HepG2 (cell line): ENCODE results near the gene IFT57. TPM values are rescaled to one million over a fixed set of nuclear protein-coding genes. Genes with fewer than 3 reads are reported as not detected.

ENCODE experiments used
- ATAC-seq: fragments of 200-7000 bp; cut with Tn5 transposase; 3 replicates; pipeline ENCODE4 v1.9.1; 2020; ENCODE audit warnings: mild to moderate bottlenecking, moderate library complexity
- BruUV-seq: library from RNA; stranded (reverse); fragments of 400-500 nt; replicated peaks from 2 replicates; lab custom pipeline; 2021; lab: Mats Ljungman, UMichigan
- CTCF ChIA-PET: fragments of 300-600 bp; formaldehyde crosslinking; extraction: SDS; loops from one replicate; lab custom pipeline; 2021; ENCODE audit warnings: low total read pairs, inconsistent platforms, low intra/inter-chr PET ratio; lab: Yijun Ruan, JAX
- POLR2A ChIA-PET: fragments of 350-600 bp; sonication (Branson Sonifier 250); formaldehyde crosslinking; loops from one replicate; lab custom pipeline; 2020; ENCODE audit warnings: antibody characterized with exemption, inconsistent platforms; lab: Yijun Ruan, JAX
- DNase-seq: peaks from one replicate; pipeline ENCODE4 v3.0.0-alpha.2; 2015; ENCODE audit warnings: low spot score
- FAIRE-seq: peaks from 3 replicates; lab custom pipeline; 2011; peaks lifted over from hg19 to GRCh38; lab: Jason Lieb, UNC
- H2AFZ ChIP-seq: one replicate; pipeline ENCODE4 v1.6.1; 2011; ENCODE audit warnings: low read length, inconsistent platforms
- H3K27ac ChIP-seq: fragments of 300-600 bp; 3 replicates; pipeline ENCODE4 v1.8.0; 2011; ENCODE audit warnings: mixed run types, mild to moderate bottlenecking, mixed read lengths, low read length, inconsistent platforms; ENCODE audit not compliant: insufficient read depth; ENCODE audit errors: extremely low read length
- H3K27me3 ChIP-seq, 2 experiments: fragments of 200-600 bp in 1 of 2; 2 replicates in 1 of 2; 3 replicates in 1 of 2; pipeline versions ENCODE4 v1.6.0 to v1.8.0; 2011; ENCODE audit warnings: low read length in 2 of 2, mild to moderate bottlenecking in 2 of 2, moderate library complexity in 2 of 2, inconsistent platforms in 1 of 2; ENCODE audit not compliant: insufficient read depth in 2 of 2, control insufficient read depth in 1 of 2
- H3K36me3 ChIP-seq, 2 experiments: fragments of 200-600 bp in 1 of 2; replicated peaks in 1 of 2; 2 replicates in 1 of 2; 3 replicates in 1 of 2; pipeline versions ENCODE4 v1.5.1 to v1.8.0; 2011; ENCODE audit warnings: low read length in 2 of 2, inconsistent platforms in 1 of 2; ENCODE audit not compliant: insufficient read depth in 2 of 2, control insufficient read depth in 1 of 2
- H3K4me1 ChIP-seq: 2 replicates; pipeline ENCODE4 v1.5.1; 2012; ENCODE audit warnings: low read length, inconsistent platforms; ENCODE audit not compliant: insufficient read depth
- H3K4me2 ChIP-seq: 2 replicates; pipeline ENCODE4 v1.6.0; 2011; ENCODE audit warnings: low read depth, low read length, inconsistent platforms
- H3K4me3 ChIP-seq, 3 experiments: fragments of 200-600 bp in 1 of 3; sonication (generic), shearing (Covaris generic) in 1 of 3; replicated peaks in 1 of 3; 2 replicates each; pipeline ENCODE4 v1.5.1; 2011 to 2016; ENCODE audit warnings: low read length in 3 of 3, inconsistent platforms in 2 of 3, low read depth in 2 of 3, mild to moderate bottlenecking in 2 of 3, control low read depth in 1 of 3, mixed read lengths in 1 of 3; ENCODE audit not compliant: insufficient read depth in 1 of 3
- H3K79me2 ChIP-seq: one replicate; pipeline ENCODE4 v1.6.1; 2011; ENCODE audit warnings: low read length, inconsistent platforms; ENCODE audit not compliant: insufficient read depth
- H3K9ac ChIP-seq: 2 replicates; pipeline ENCODE4 v1.6.0; 2011; ENCODE audit warnings: mild to moderate bottlenecking, low read depth, low read length, inconsistent platforms; ENCODE audit not compliant: insufficient read depth
- H3K9me3 ChIP-seq: 2 replicates; pipeline ENCODE4 v1.5.1; 2012; ENCODE audit warnings: mild to moderate bottlenecking, low read length
- H4K20me1 ChIP-seq: 2 replicates; pipeline ENCODE4 v1.6.0; 2011; ENCODE audit warnings: inconsistent platforms, mild to moderate bottlenecking, low read length, moderate library complexity; ENCODE audit not compliant: insufficient read depth
- CSRNP1 ChIP-seq: sonication (generic); formaldehyde crosslinking; IDR thresholded peaks from 2 replicates; pipeline ENCODE4 v1.8.1; 2023; ENCODE audit warnings: mild to moderate bottlenecking, missing genetic modification reagents
- MAFF ChIP-seq: IDR thresholded peaks from 2 replicates; pipeline ENCODE4 v1.6.1; 2011; ENCODE audit warnings: low read depth, low read length, improper control_type of control experiment
- RELA ChIP-seq: sonication (generic); formaldehyde crosslinking; IDR thresholded peaks from 2 replicates; pipeline ENCODE4 v1.4.0; 2020; ENCODE audit warnings: missing genetic modification reagents
- SAP130 ChIP-seq: IDR thresholded peaks from 2 replicates; pipeline ENCODE4 v1.6.1; 2016; ENCODE audit warnings: low read depth
- SP5 ChIP-seq: IDR thresholded peaks from 2 replicates; pipeline ENCODE4 v1.6.1; 2016; ENCODE audit warnings: low read depth, borderline replicate concordance
- ZBTB1 ChIP-seq: sonication (generic); formaldehyde crosslinking; IDR thresholded peaks from 2 replicates; pipeline ENCODE4 v1.4.0; 2020; ENCODE audit warnings: missing genetic modification reagents, borderline replicate concordance
- ZKSCAN5 ChIP-seq: sonication (generic); formaldehyde crosslinking; IDR thresholded peaks from 2 replicates; pipeline ENCODE4 v1.5.1; 2020; ENCODE audit warnings: mild to moderate bottlenecking, missing genetic modification reagents
- ZNF136 ChIP-seq: sonication (generic); formaldehyde crosslinking; IDR thresholded peaks from 2 replicates; pipeline ENCODE4 v1.8.1; 2022; ENCODE audit warnings: low read depth, mild to moderate bottlenecking, moderate library complexity, missing genetic modification reagents
- ZNF230 ChIP-seq: sonication (generic); formaldehyde crosslinking; IDR thresholded peaks from 2 replicates; pipeline ENCODE4 v1.4.0; 2020; ENCODE audit warnings: mild to moderate bottlenecking, missing genetic modification reagents
- ZNF431 ChIP-seq: sonication (generic); formaldehyde crosslinking; IDR thresholded peaks from 2 replicates; pipeline ENCODE4 v1.9.0; 2022; ENCODE audit warnings: missing genetic modification reagents, low read depth, mild to moderate bottlenecking, borderline replicate concordance
- ZNF720 ChIP-seq: sonication (generic); formaldehyde crosslinking; IDR thresholded peaks from 2 replicates; pipeline ENCODE4 v1.4.0; 2020; ENCODE audit warnings: missing genetic modification reagents
- WGBS: methylation state at CpG from one replicate; pipeline ENCODE4 v1.1.6; 2017; ENCODE audit warnings: low lambda C conversion rate; 5-methylcytosine and 5-hydroxymethylcytosine counted together
- in situ Hi-C: cut with HindIII; loops from 2 replicates; pipeline ENCODE4 v1.10.0; 2017; ENCODE audit warnings: low pct_unique_long_range_greater_than_20kb; ENCODE audit not compliant: extremely low pct_ligation_motif_present
- intact Hi-C: fragments of 100-400 bp; cut with micrococcal nuclease; formaldehyde crosslinking; loops from one replicate; pipeline ENCODE4 v1.10.0; 2022; ENCODE audit not compliant: unreplicated experiment
- polyA plus RNA-seq, 8 experiments: library from polyadenylated mRNA; depleted of rRNA in 3 of 8; stranded (reverse) in 7 of 8; unstranded in 1 of 8; fragments of >200 nt; fragmentation: Illumina TruSeq in 4 of 8; extraction: Trizol in 4 of 8; gene quantifications; 2 replicates each; pipeline versions ENCODE4 v1.2.1 to v1.2.3, GENCODE V29; 2011 to 2016; ENCODE audit warnings: low read depth in 4 of 8, missing spikeins in 1 of 8, mixed read lengths in 1 of 8; ENCODE audit not compliant: insufficient read depth in 1 of 8
- total RNA-seq, 5 experiments: library from RNA; depleted of rRNA; stranded (reverse); fragments of >200 nt; fragmentation: Illumina TruSeq; extraction: Trizol; gene quantifications; 2 replicates each; pipeline ENCODE4 v1.2.3, GENCODE V29; 2016; ENCODE audit warnings: low read depth in 1 of 5
- TF ChIP-seq, protein P1 (sequence below): sonication (generic); formaldehyde crosslinking; IDR thresholded peaks from 2 replicates; pipeline ENCODE4 v1.5.1; 2020; ENCODE audit warnings: mild to moderate bottlenecking, missing genetic modification reagents, borderline replicate concordance
- TF ChIP-seq, protein P2 (sequence below): sonication (generic); formaldehyde crosslinking; IDR thresholded peaks from 2 replicates; pipeline ENCODE4 v1.4.0; 2020; ENCODE audit warnings: missing genetic modification reagents, borderline replicate concordance
- TF ChIP-seq, protein P3 (sequence below), 2 experiments: sonication (generic) in 1 of 2; formaldehyde crosslinking in 1 of 2; IDR thresholded peaks; 2 replicates each; pipeline versions ENCODE4 v1.5.1 to v1.6.1; 2011 to 2020; ENCODE audit warnings: borderline replicate concordance in 1 of 2, low read depth in 1 of 2, low read length in 1 of 2, mild to moderate bottlenecking in 1 of 2, missing genetic modification reagents in 1 of 2, moderate library complexity in 1 of 2

Gene IFT57
- total and polyA plus RNA-seq, 2 of the 13 experiments (the other 11 are each of a cell fraction or from before 2014, with no cell fraction given), result 5.5 to 14.5 TPM

DNA sequence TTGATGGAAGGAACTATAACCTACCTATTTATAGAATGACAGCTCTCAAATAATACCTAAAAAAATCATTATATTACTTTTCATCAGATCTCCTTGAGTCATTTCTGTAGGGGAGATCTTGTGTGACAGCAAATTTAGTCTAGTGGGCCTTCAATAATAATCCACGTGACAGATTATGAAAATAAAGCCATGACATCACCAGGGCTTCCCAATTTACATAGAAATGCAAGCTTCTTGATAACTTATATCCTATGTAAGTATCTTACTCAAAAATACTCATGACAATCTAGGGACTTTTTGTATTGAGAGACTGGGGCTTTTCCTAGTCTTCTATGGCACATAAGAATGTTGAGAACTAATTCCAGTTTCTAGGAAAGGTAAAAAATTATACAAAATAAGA, 21.6 kb downstream of the IFT57 start (continued):
- TF ChIP-seq RELA, result no peak
- TF ChIP-seq SAP130 (CRISPR knock-in tag), result no peak
- TF ChIP-seq, protein P1, sequence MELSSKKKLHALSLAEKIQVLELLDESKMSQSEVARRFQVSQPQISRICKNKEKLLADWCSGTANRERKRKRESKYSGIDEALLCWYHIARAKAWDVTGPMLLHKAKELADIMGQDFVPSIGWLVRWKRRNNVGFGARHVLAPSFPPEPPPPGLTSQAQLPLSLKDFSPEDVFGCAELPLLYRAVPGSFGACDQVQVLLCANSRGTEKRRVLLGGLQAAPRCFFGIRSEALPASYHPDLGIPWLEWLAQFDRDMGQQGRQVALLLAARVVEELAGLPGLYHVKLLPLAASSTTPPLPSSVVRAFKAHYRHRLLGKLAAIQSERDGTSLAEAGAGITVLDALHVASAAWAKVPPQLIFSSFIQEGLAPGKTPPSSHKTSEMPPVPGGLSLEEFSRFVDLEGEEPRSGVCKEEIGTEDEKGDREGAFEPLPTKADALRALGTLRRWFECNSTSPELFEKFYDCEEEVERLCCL (CRISPR knock-in tag), result no peak

- ChIA-PET POLR2A (no interaction called here), CTCF (no interaction called here)
- 93% methylated on average over 2 of the region's 2 CpGs for WGBS
- Histone ChIP-seq H3K4me2 (no peak overlapping the region), H3K79me2 (no peaks in the 10 kb centered on the region), H3K27me3 (no peaks in the 10 kb centered on the region), H3K27ac (no peak overlapping the region), H3K9ac (no peak overlapping the region), H3K4me1 (no peaks in the 10 kb centered on the region), H2AFZ (no peak overlapping the region), H3K9me3 (no peaks in the 10 kb centered on the region), H3K4me3 (no peak overlapping the region), H4K20me1 (no peaks in the 10 kb centered on the region), H3K36me3 (no peaks in the 10 kb centered on the region)
- DNase-seq, result no peak
- intact Hi-C loops, result no loop called here
- in situ Hi-C loops, result no loop called here
- FAIRE-seq, result no peak
- no TSS peak for BruUV-seq
- no peak for ATAC-seq
- TF ChIP-seq MAFF, result no peak
- TF ChIP-seq ZNF136 (CRISPR knock-in tag), result no peak
- TF ChIP-seq ZBTB1 (CRISPR knock-in tag), result no peak
- TF ChIP-seq, protein P2, sequence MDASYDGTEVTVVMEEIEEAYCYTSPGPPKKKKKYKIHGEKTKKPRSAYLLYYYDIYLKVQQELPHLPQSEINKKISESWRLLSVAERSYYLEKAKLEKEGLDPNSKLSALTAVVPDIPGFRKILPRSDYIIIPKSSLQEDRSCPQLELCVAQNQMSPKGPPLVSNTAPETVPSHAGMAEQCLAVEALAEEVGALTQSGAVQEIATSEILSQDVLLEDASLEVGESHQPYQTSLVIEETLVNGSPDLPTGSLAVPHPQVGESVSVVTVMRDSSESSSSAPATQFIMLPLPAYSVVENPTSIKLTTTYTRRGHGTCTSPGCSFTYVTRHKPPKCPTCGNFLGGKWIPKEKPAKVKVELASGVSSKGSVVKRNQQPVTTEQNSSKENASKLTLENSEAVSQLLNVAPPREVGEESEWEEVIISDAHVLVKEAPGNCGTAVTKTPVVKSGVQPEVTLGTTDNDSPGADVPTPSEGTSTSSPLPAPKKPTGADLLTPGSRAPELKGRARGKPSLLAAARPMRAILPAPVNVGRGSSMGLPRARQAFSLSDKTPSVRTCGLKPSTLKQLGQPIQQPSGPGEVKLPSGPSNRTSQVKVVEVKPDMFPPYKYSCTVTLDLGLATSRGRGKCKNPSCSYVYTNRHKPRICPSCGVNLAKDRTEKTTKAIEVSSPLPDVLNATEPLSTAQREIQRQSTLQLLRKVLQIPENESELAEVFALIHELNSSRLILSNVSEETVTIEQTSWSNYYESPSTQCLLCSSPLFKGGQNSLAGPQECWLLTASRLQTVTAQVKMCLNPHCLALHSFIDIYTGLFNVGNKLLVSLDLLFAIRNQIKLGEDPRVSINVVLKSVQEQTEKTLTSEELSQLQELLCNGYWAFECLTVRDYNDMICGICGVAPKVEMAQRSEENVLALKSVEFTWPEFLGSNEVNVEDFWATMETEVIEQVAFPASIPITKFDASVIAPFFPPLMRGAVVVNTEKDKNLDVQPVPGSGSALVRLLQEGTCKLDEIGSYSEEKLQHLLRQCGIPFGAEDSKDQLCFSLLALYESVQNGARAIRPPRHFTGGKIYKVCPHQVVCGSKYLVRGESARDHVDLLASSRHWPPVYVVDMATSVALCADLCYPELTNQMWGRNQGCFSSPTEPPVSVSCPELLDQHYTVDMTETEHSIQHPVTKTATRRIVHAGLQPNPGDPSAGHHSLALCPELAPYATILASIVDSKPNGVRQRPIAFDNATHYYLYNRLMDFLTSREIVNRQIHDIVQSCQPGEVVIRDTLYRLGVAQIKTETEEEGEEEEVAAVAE (CRISPR knock-in tag), result no peak
- no peak for TF ChIP-seq SP5 (CRISPR knock-in tag)
- no peak for TF ChIP-seq ZKSCAN5 (CRISPR knock-in tag)
- TF ChIP-seq, protein P3, sequence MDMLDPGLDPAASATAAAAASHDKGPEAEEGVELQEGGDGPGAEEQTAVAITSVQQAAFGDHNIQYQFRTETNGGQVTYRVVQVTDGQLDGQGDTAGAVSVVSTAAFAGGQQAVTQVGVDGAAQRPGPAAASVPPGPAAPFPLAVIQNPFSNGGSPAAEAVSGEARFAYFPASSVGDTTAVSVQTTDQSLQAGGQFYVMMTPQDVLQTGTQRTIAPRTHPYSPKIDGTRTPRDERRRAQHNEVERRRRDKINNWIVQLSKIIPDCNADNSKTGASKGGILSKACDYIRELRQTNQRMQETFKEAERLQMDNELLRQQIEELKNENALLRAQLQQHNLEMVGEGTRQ (IDR thresholded peaks at IDR 0.05; ENCODE audit: low read depth, low read length), result no peak
- TF ChIP-seq, protein P3 (CRISPR knock-in tag; IDR thresholded peaks at IDR 0.05; ENCODE audit: borderline replicate concordance), result no peak
- TF ChIP-seq ZNF431 (CRISPR knock-in tag), result no peak
- no peak for TF ChIP-seq ZNF720 (CRISPR knock-in tag)
- TF ChIP-seq ZNF230 (CRISPR knock-in tag), result no peak
- no peak for TF ChIP-seq CSRNP1 (CRISPR knock-in tag)
Observed at GRCh38 chr3:108200024-108200423, 22.2 kb downstream of the IFT57 start.
